ENCODE measurements around the gene SRPK2. TPM values are rescaled to one million over a fixed set of nuclear protein-coding genes. Genes with fewer than 3 reads are reported as not detected.

The SRPK2 gene
- total RNA-seq, 1 experiment from 2014 or later: 50.5 TPM

DNA sequence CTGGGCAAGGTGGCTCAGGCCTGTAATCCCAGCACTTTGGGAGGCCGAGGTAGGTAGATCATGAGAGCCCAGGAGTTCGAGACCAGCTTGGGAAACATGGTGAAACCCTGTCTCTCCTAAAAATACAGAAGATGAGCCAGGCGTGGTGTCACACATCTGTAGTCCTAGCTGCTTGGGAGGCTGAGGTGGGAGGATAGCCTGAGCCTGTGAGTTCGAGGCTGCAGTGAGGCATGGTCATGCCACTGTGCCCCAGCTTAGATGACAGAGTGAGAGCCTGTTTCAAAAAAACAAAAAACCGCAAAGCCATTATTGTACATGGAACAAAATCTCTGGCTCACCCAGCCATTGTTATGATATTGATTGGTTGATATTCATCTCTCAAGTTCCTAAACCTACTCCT lies 321.0 kb downstream of the SRPK2 start (continued):
- TF ChIP-seq, protein P1, sequence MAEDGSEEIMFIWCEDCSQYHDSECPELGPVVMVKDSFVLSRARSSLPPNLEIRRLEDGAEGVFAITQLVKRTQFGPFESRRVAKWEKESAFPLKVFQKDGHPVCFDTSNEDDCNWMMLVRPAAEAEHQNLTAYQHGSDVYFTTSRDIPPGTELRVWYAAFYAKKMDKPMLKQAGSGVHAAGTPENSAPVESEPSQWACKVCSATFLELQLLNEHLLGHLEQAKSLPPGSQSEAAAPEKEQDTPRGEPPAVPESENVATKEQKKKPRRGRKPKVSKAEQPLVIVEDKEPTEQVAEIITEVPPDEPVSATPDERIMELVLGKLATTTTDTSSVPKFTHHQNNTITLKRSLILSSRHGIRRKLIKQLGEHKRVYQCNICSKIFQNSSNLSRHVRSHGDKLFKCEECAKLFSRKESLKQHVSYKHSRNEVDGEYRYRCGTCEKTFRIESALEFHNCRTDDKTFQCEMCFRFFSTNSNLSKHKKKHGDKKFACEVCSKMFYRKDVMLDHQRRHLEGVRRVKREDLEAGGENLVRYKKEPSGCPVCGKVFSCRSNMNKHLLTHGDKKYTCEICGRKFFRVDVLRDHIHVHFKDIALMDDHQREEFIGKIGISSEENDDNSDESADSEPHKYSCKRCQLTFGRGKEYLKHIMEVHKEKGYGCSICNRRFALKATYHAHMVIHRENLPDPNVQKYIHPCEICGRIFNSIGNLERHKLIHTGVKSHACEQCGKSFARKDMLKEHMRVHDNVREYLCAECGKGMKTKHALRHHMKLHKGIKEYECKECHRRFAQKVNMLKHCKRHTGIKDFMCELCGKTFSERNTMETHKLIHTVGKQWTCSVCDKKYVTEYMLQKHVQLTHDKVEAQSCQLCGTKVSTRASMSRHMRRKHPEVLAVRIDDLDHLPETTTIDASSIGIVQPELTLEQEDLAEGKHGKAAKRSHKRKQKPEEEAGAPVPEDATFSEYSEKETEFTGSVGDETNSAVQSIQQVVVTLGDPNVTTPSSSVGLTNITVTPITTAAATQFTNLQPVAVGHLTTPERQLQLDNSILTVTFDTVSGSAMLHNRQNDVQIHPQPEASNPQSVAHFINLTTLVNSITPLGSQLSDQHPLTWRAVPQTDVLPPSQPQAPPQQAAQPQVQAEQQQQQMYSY (CRISPR knock-in tag; IDR thresholded peaks at IDR 0.05): no peak
- TF ChIP-seq ERG (CRISPR knock-in tag; IDR thresholded peaks at IDR 0.05) (no peak), FOXP1 (CRISPR knock-in tag; IDR thresholded peaks at IDR 0.05; ENCODE audit: borderline replicate concordance) (no peak), GRHL2 (CRISPR knock-in tag; IDR thresholded peaks at IDR 0.05; ENCODE audit: insufficient replicate concordance, severe bottlenecking) (no peak)

Other genes starting within 250 kb of the SRPK2 start
- gene PUS7, start 133.3 kb upstream of the SRPK2 start, total RNA-seq (2021): 42.6 to 47.2 TPM (median 45.0 TPM) in 3 replicates
- gene RINT1, start 143.3 kb upstream of the SRPK2 start, total RNA-seq (2021): 20.3 to 26.6 TPM (median 23.1 TPM) in 3 replicates
- gene EFCAB10, start 192.6 kb upstream of the SRPK2 start, total RNA-seq (2021): 3.0 to 3.2 TPM (median 3.0 TPM) in 3 replicates